SH-SY5Y (cell line): Measurements from ENCODE around the gene ADGRE3.

Experiments used
- GATA2 ChIP-seq: IDR thresholded peaks from 2 replicates; pipeline ENCODE4 v1.6.1; 2011; ENCODE audit warnings: mild to moderate bottlenecking, low read depth, low read length
- GATA3 ChIP-seq: IDR thresholded peaks from 2 replicates; pipeline ENCODE4 v1.6.1; 2011; ENCODE audit warnings: low read depth, mild to moderate bottlenecking, low read length, moderate library complexity

- no peak for TF ChIP-seq GATA3
- TF ChIP-seq GATA2, result no peak
Observed at GRCh38 chr19:14576363-14576762, 98.3 kb downstream of the ADGRE3 start.
